DMS79 (cell line): ENCODE results near the gene PSMG3.

ENCODE experiments used
- DNase-seq: peaks from one replicate; lab custom pipeline; 2025; lab: John Stamatoyannopoulos, UW

PSMG3 gene

GRCh38 chr7:1569833-1570632 lies at the start of gene PSMG3:
TSS of gene PSMG3 (minus strand) at chr7:1570032. CDS start at chr7:1569339, 693 bp downstream.
- DNase-seq, result peak; percentile 61

DNA sequence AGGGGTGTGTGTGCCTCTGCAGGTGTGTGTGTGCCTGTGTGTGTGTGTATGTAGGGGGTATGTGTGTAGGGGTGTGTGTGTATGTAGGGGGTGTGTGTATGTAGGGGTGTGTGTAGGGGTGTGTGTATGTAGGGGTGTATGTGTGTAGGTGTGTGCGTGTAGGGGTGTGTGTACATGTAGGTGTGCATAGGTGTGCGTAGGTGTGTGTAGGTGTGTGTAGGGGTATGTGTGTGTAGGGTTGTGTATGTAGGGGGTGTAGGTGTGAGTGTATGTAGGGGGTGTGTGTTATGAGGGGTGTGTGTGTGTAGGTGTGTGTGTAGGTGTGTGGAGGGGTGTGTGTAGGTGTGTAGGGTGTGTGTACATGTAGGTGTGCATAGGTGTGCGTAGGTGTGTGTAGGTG lies 48.6 kb upstream of the PSMG3 start:
- DNase-seq, result no peak

- no peak for DNase-seq
Measured at GRCh38 chr7:1617957-1618356, 48.1 kb upstream of the PSMG3 start.

DNA sequence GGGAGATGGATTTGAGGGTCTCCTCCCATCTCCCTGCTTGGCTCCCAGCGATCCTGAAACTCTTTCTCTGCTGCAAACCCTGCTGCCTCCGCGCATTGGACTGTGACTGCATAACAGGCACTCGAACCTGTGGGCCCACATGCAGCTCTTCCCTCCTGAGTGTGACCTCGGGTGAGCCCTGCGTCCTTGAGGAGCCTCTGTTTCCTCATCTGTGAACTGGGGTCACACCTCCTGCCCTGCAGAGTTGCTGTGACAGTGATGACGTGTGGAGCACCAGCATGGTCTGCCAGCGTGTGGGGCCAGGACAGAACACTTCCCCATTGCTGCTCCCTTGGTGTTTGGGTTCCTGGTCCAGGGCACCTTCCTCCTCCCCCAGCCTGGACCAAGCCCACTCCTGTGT lies 46.9 kb upstream of the PSMG3 start:
- no peak for DNase-seq

GRCh38 chr7:1611708-1612241 lies 41.9 kb upstream of the PSMG3 start:
- DNase-seq, result no peak

DNA sequence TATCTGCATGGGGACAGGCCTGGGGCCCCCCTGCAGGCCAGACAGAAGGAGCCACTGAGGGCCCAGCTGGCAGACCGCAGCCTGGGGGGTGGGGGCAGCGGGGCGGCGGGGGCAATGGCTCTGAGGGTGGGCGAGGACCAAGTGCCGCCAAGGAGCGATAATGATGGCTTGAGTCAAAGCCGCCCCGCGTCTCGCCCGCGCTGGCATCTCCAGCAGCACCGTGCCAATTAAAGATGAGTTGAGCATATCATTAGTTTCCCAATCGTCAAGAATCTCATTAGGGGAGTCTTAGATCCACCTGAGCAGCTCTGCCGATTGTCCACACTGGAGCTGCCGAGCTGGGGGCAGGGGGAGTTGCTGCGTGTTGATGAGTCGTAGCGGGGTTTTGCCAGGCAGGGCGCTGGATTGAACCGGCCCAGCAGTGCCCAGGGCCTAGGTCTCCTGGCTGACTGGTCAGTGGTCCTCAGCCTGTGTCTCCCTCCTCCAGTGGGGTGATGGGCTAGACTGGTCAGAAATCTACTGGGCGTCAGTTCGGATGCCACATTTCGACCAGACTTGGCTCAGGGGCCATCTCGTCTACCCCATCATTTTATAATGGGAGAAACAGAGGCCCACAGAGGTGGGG lies 41.0 kb upstream of the PSMG3 start:
- no peak for DNase-seq

GRCh38 chr7:1610013-1610677 lies 40.3 kb upstream of the PSMG3 start:
- no peak for DNase-seq

GRCh38 chr7:1609023-1609422 lies 39.2 kb upstream of the PSMG3 start:
- DNase-seq, result no peak

GRCh38 chr7:1608318-1608717 lies 38.5 kb upstream of the PSMG3 start:
- no peak for DNase-seq

GRCh38 chr7:1607696-1608095 lies 37.9 kb upstream of the PSMG3 start:
- no peak for DNase-seq

GRCh38 chr7:1607001-1607400 lies 37.2 kb upstream of the PSMG3 start:
- no peak for DNase-seq

DNA sequence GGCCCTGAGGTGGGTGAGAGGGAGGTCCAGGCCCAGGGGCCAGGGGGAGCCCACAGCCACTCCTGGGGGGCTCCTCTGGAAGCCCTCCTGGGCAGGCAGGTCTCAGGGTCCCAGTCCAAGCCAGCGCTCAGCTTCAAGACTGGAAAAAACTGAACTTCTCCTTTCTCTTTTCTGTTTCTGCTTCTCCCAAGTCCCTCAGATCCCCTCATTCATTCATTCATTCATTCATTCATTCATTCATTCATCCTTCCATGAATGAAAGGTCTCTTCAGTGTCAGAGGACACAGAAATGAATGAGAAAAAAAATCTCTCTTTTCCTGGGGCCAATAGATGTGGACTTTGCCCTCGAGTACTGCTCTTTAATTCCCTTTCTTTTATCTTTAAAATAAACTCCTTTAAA lies 34.6 kb upstream of the PSMG3 start:
- DNase-seq, result no peak

DNA sequence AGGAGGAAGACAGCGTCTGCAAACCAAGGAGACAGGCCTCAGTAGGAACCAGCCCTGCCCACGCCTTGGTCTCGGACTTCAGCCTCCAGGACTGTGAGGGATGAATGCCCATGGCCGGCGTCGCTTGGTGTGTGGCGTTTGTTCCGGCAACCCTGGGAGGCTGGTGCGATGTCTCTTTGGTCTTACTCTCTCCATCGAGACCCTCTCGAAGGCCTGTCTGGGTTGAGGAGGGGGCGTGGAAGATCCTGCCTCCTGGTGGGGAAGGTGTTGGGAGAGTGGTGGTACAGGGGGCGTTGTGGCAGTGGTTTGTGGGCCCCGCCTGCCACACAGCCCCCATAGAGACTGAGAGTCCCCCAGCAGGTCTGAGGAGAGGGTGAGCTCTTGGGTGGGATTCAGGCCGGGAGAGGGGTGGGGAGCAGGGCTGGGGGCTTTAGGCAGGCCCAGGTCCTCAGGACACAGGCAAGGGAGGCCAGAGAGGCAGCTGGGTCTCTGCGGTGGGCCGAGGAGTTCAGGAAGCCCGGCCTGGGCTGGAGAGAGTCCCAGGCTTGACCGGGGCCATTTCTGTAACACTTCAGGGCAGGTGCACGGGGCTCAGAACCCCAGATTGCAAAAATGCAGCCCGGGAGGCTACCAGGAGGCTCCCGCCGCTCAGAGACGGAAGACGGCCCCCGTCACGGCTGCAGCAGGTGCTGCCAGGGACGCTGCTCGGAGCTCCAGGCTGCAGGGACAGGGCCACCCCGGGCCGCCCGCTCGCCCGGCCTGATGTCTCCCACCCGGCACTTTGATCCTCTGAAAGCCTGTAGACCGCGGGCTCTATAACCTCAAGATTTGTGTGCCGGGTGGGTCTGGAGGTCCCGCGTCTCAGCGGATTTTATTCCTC lies 33.8 kb upstream of the PSMG3 start:
- no peak for DNase-seq

GRCh38 chr7:1602386-1602785 lies 32.6 kb upstream of the PSMG3 start:
- DNase-seq, result no peak

DNA sequence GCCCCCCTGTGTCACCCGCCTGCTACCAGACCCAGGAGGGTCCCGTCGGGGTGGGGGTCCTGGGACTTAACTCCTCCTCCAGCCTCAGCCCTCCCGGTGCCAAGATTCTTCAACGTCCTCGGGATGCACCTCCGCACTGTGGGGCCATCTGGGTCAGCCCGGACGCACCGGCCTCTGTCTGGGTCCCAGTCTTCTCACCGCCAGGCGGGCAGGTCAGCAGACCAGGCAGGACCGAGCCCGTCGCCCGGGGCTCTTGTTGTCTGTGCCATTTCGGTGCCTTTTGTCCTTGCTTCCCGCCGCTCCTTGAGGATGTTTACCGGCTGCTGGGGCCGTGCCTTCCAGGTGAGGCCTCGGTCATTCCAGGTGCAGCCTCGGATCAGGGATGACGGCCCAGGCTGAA lies 32.1 kb upstream of the PSMG3 start:
- DNase-seq, result no peak

- no peak for DNase-seq
Measured at GRCh38 chr7:1599640-1600395, 30.0 kb upstream of the PSMG3 start.

DNA sequence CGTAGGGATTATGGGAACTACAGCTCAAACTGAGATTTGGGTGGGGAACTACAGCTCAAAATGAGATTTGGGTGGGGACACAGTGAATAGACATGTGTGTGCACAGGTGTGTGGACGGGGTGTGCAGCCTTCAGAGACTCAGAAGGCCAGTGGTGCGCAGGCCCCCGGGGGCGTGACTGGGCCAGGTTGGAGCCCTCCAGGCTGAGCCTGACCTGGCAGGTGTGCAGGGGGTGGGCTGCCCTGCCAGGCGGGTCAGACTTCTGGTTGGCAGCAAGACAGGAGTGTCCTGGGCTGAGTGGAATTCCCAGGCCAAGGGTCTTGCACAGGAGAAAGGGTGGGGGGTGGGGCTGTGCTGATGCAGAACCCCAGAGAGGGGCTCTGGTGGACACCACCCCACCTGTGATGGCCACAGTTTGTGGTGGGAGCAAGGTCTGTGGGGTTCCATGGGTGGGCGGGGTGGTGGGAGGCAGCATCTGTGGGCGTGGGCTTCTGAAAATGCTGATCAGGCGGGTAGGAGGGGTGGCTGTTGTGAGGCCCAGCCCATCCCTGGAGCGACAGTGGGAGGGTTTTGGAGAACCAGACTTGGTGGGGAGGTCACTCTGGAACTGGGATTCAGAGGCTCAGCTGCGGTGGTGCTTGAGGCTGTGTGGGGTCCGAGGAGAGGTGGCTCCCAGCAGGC lies 29.3 kb upstream of the PSMG3 start:
- no peak for DNase-seq

- no peak for DNase-seq
Measured at GRCh38 chr7:1598286-1598685, 28.5 kb upstream of the PSMG3 start.

GRCh38 chr7:1597791-1598190 lies 28.0 kb upstream of the PSMG3 start:
- no peak for DNase-seq

DNA sequence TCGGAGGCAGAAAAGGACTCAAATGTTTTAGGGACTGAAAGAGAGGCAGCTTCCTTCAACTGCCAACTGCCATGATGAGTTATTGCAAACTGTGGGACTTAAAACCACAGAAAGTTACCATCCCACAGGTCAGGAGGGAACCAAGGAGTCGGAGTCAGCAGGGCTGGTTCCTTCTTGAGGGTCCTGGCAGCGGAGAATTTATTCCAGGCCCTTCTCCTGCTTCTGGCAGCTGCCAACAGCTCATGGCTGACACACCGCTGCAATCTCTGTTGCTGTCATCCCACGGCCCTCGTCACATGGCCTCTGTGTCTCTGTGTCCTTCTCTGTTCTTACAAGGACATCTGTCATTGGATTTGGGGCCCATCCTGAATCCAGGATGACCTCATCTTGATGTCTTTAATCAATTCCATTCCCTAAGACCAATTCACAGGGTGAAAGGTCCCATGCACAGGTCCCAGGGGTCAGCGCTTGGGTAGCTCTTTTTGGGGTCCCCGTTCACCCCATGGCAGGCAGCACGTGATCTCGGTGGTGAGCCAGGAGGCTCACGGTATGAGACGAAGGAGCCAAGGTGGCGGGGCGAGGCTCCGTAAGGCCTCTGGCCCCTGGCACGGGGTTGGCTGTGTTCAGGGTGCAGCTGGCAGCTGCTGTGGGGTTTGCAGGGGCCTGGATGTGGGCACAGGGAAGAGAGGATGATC lies 27.4 kb upstream of the PSMG3 start:
- DNase-seq, result no peak
